Keratinocyte (primary cell): Measurements from ENCODE around the gene PLD1.

Experiments used
- EZH2 ChIP-seq: IDR thresholded peaks from one replicate; pipeline ENCODE4 v1.6.1; 2012; ENCODE audit warnings: inconsistent platforms, mild to moderate bottlenecking, low read length, moderate library complexity
- TF ChIP-seq, protein P1 (sequence below), 3 experiments: IDR thresholded peaks in 1 of 3; conservative IDR thresholded peaks in 1 of 3; optimal IDR thresholded peaks in 1 of 3; 2 replicates in 2 of 3; 3 replicates in 1 of 3; pipeline versions ENCODE3 to v1.5.1; 2011; ENCODE audit warnings: low read length in 3 of 3, mild to moderate bottlenecking in 3 of 3, moderate library complexity in 2 of 3, control low read depth in 1 of 3, inconsistent platforms in 1 of 3; ENCODE audit not compliant: insufficient read depth in 2 of 3; ENCODE audit errors: extremely low read depth in 1 of 3

DNA sequence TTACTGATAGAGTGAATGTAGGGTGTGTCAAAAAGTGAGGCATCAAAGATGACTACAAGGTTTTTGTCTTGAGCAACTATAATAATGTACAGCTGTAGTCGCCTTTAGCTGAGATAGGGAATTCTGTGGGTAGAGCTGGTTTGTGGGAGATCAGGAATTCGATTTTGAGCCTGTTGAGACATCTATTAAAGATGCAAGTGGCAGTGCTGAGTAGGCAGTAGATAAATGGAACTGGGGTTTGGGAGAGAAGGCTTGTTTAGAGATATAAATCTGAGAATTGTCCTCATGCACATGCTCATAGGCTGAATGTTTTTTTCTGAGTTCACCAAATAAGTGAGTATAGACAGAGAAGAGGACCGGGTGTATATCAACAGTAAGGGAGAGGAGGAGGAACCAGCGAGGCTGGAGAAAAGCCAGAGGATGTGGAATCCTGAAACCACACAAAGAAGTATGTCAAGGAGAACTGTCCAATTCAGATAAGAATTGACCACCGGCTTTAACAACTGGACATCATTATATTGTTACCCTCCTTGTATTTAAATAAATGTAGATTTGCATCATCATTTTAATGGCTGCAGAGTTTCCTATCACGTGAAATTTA, 204.0 kb downstream of the PLD1 start:
- TF ChIP-seq, protein P1, sequence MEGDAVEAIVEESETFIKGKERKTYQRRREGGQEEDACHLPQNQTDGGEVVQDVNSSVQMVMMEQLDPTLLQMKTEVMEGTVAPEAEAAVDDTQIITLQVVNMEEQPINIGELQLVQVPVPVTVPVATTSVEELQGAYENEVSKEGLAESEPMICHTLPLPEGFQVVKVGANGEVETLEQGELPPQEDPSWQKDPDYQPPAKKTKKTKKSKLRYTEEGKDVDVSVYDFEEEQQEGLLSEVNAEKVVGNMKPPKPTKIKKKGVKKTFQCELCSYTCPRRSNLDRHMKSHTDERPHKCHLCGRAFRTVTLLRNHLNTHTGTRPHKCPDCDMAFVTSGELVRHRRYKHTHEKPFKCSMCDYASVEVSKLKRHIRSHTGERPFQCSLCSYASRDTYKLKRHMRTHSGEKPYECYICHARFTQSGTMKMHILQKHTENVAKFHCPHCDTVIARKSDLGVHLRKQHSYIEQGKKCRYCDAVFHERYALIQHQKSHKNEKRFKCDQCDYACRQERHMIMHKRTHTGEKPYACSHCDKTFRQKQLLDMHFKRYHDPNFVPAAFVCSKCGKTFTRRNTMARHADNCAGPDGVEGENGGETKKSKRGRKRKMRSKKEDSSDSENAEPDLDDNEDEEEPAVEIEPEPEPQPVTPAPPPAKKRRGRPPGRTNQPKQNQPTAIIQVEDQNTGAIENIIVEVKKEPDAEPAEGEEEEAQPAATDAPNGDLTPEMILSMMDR (optimal IDR thresholded peaks at IDR 0.05 in 1 of 3, IDR thresholded peaks at IDR 0.05 in 1 of 3, conservative IDR thresholded peaks at IDR 0.05 in 1 of 3; ENCODE audit: extremely low read depth in 1 of 3, insufficient read depth in 2 of 3, low read length in 3 of 3), result no peak
- no peak for TF ChIP-seq EZH2
